Coronary artery (tissue), 2 donors: ENCODE data around the gene C3orf22.
A peak's percentile ranks its signal among the peaks of the same experiment; 100 is the strongest.

Experiments
- DNase-seq: peaks from one replicate; pipeline ENCODE4 v3.0.0-alpha.2; 2017; ENCODE audit warnings: low spot score
- H3K27ac ChIP-seq, 2 donors: fragments of 200-600 bp; sonication (generic); one replicate each; pipeline ENCODE4 v1.5.1; 2016 to 2019
- H3K4me3 ChIP-seq: fragments of 200-600 bp; sonication (generic); 2 replicates; pipeline ENCODE4 v1.5.1; 2016; ENCODE audit warnings: mild to moderate bottlenecking, moderate library complexity
- CTCF ChIP-seq: fragments of 200-600 bp; sonication (generic); IDR thresholded peaks from one replicate; pipeline ENCODE4 v1.5.1; 2019; ENCODE audit warnings: antibody characterized with exemption

The C3orf22 gene

DNA sequence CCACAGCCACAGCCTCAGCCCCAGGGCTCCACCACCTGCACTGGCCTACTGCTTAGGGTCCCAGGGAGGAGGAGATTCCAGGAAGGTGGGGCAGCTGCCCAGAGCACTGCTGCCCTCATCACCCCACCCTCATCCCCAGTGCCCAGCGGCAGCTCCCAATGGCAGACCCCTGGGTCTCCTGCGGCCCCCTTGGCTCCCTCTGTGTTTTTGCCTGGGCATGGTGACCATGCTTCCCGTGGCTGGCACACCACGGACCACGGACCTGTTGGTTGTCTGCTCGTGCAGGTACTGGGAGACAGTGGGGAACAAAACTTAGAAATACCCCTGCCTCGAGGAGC, 32.1 kb downstream of the C3orf22 start:
- no peak for TF ChIP-seq CTCF
- H3K4me3 ChIP-seq = no peak overlapping the region
- no peak overlapping the region for H3K27ac ChIP-seq
- no peak for DNase-seq

DNA sequence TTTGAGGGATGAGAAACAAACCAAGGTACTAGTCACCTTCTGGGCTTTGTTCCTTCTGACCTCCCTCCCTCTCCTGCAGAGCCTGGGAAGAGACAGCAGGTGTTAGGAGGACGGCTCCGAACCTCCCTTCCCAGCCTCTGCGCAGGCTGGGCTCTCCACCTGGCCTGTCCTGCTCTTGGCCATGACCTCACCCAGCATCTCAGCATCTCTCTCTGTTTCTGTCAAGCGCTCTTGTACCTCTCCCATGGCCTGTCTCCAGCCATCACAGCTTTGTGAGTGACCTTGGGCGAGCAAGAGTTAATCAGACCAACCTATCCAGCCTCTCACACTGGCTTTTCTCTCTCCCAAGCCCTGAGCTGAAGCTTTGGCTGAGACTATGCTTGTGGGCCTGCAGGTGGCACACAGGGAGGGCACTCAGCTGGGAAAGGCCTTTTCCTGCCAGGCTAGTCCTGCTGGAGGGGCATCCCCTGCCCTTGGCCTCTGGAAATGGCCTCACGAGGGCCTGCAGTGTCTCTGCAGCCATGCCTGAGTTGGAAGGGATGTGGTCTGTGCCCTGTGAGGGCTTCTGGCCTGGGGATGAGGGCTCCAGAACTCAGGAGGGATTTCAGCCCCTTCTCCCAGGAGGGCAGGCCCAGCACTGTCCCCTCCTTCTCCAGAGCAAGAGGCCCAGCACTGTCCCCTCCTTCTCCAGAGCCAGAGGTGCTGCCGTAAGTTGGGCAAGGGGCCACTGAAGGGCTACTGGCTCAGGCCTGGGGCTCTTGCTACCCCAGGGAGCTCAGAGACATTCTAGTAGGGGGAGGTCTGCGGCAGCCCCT, 32.7 kb downstream of the C3orf22 start:
- no peak for TF ChIP-seq CTCF
- Histone ChIP-seq H3K27ac (no peak overlapping the region), H3K4me3 (no peak overlapping the region)
- DNase-seq = no peak

- Histone ChIP-seq H3K27ac (no peak overlapping the region), H3K4me3 (no peak overlapping the region)
- DNase-seq = no peak
- TF ChIP-seq CTCF = no peak
Observed at GRCh38 chr3:126525091-126525852, 33.5 kb downstream of the C3orf22 start.

DNA sequence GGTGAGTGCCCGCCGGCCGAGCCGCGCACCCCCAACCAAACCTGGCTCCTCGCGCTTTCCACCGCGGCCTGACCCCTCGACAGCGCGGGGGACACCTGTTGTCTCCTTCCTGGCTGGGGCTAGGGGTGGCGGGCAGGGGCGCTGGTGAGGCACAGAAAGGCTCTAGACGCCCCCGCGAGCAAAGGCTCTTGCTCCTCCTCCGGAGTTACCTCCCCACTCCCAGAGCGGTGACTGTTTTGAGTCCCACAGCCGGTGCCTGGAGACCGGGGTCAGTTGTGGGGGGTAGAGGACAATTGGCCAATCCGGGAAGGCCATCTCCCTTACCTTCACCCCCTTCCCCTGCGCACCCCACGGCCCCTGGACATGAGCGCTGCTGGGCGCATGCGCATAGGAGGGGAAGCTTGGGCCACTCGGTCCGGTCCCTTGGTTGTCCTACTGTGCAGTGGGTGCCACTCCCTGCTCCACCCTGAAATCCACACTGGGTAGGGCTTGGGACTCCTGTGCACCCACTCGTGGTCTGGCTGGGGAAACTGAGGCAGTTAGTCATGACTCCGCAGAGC, 34.2 kb downstream of the C3orf22 start:
- H3K4me3 ChIP-seq = peak overlapping the region; percentile 70
- DNase-seq = no peak
- no peak for TF ChIP-seq CTCF
- no peak overlapping the region for H3K27ac ChIP-seq

DNA sequence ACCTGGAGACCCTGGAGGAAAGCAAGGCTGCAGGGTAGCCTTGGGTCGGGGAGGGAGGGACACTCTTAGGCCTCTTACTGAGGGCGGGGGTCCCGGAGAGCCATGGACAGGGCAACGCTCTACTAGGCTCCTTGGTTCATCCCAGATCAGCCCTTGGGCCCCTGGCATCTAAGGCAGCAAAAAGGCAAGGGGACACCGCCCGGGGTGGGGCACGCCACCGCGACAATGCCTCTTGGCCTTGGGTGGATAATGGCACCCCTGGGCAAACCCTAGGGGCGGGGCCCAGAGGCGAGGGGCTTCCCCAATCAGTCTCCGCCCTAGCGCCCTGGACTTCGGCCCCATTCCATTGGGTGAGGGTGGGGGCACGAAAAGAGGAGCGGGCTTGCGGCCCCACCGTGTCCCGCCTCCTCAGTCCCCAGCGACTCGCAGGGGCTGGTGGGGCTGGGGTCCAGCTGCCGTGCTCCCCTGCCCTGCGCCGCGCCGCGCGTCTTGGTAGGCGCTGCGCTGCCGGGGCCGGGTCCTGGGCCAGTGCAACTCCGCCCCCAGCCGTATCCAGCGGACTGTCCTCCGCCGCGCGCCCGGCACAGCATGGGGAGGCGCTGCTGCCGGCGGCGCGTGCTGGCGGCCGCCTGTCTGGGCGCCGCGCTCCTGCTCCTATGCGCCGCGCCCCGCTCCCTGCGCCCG, 34.8 kb downstream of the C3orf22 start, which contains the start of gene CHST13:
Gene CHST13, plus strand, starts transcription at position 411 of the 684 bp plus-strand sequence. Its CDS starts 178 bp downstream, at position 589.
- Histone ChIP-seq H3K27ac (no peak within 1 kb of the TSS), H3K4me3 (peak within 1 kb of the TSS; percentile 70)
- TF ChIP-seq CTCF = no peak
- no peak for DNase-seq

DNA sequence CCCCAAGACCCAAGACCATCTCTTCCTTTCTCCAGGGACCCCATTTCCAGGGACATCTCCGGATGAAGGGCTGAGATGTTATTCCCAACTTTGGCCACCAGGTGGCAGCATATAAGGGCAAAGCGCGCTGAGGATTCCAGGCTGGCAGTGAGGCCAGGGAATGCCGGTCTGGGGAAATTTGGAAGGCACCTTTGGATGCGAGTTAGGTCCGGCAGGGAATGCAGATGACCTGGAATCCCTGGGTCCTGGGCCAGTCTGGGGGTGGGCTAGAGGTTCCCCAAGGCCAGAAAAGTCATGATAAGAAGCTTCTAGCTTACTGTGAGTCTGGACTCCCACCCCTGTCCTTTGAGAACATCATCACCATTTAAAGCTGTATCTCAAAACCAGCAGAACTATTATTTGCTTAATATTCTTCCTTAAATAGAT, 36.4 kb downstream of the C3orf22 start:
- H3K27ac ChIP-seq = no peak overlapping the region
- no peak for DNase-seq
- peak; percentile 94 for TF ChIP-seq CTCF
- H3K4me3 ChIP-seq = no peak overlapping the region
